Smooth muscle cell (in vitro differentiated cells): ENCODE data around the gene TKT. TPM values are rescaled to one million over a fixed set of nuclear protein-coding genes. Genes with fewer than 3 reads are reported as not detected.

Experiments used
- DNase-seq: peaks from one replicate; lab custom pipeline; 2025; ENCODE audit not compliant: unreplicated experiment; lab: John Stamatoyannopoulos, UW
- H2AFZ ChIP-seq: fragments of 200-600 bp; sonication (generic); 2 replicates; pipeline ENCODE4 v1.6.0; 2016; ENCODE audit warnings: antibody characterized with exemption, low read depth, mild to moderate bottlenecking
- H3F3A ChIP-seq: fragments of 200-600 bp; sonication (generic); 2 replicates; pipeline ENCODE4 v1.6.0; 2017; ENCODE audit warnings: antibody characterized with exemption, low read depth
- H3K27ac ChIP-seq: fragments of 200-600 bp; sonication (generic); 2 replicates; pipeline ENCODE4 v1.5.1; 2016; ENCODE audit warnings: low read depth, mild to moderate bottlenecking
- H3K27me3 ChIP-seq: fragments of 200-600 bp; sonication (generic); 2 replicates; pipeline ENCODE4 v1.6.1; 2016; ENCODE audit warnings: low read depth, mild to moderate bottlenecking
- H3K36me3 ChIP-seq: fragments of 200-600 bp; sonication (generic); 2 replicates; pipeline ENCODE4 v1.5.1; 2016; ENCODE audit warnings: low read depth
- H3K4me1 ChIP-seq: fragments of 200-600 bp; sonication (generic); 2 replicates; pipeline ENCODE4 v1.5.1; 2016; ENCODE audit warnings: low read depth
- H3K4me2 ChIP-seq: fragments of 200-600 bp; sonication (generic); 2 replicates; pipeline ENCODE4 v1.6.0; 2016; ENCODE audit warnings: mild to moderate bottlenecking
- H3K4me3 ChIP-seq: fragments of 200-600 bp; sonication (generic); 2 replicates; pipeline ENCODE4 v1.5.1; 2016; ENCODE audit warnings: mild to moderate bottlenecking
- H3K79me2 ChIP-seq: fragments of 200-600 bp; sonication (generic); 2 replicates; pipeline ENCODE4 v1.6.0; 2016; ENCODE audit warnings: low read depth, mild to moderate bottlenecking
- H3K9ac ChIP-seq: fragments of 200-600 bp; sonication (generic); 2 replicates; pipeline ENCODE4 v1.6.0; 2016; ENCODE audit warnings: low read depth
- H3K9me3 ChIP-seq: fragments of 200-600 bp; sonication (generic); replicated peaks from 2 replicates; pipeline ENCODE4 v1.5.1; 2016; ENCODE audit warnings: low read depth
- H4K20me1 ChIP-seq: fragments of 200-600 bp; sonication (generic); 2 replicates; pipeline ENCODE4 v1.6.0; 2016; ENCODE audit warnings: low read depth
- CTCF ChIP-seq: fragments of 200-600 bp; sonication (generic); IDR thresholded peaks from 2 replicates; pipeline ENCODE4 v1.5.1; 2017; ENCODE audit warnings: borderline replicate concordance, mild to moderate bottlenecking, antibody characterized with exemption; ENCODE audit not compliant: insufficient read depth, poor library complexity, severe bottlenecking
- WGBS: methylation state at CpG from one replicate; pipeline ENCODE4 v1.1.7; 2016; ENCODE audit warnings: low lambda C conversion rate; 5-methylcytosine and 5-hydroxymethylcytosine counted together
- polyA plus RNA-seq: library from polyadenylated mRNA; unstranded; fragments of >200 nt; fragmentation: Nextera tagmentation; extraction: Ambion mirVana; gene quantifications from 2 replicates; pipeline ENCODE4 v1.2.1, GENCODE V29; 2016
- total RNA-seq: library from RNA; depleted of rRNA; stranded (reverse); fragments of >200 nt; gene quantifications from 2 replicates; pipeline ENCODE4 v1.2.3, GENCODE V29; 2014

TKT gene
- total and polyA plus RNA-seq, 2 experiments from 2014 or later: 124 to 138 TPM

- Histone ChIP-seq H3K27ac (no peak overlapping the region), H3F3A (no peaks in the 10 kb centered on the region), H3K9me3 (no peaks in the 10 kb centered on the region), H3K9ac (no peak overlapping the region), H2AFZ (no peak overlapping the region), H3K36me3 (no peaks in the 10 kb centered on the region), H4K20me1 (peaks cover 22% of the 10 kb centered on the region), H3K4me3 (no peak overlapping the region), H3K79me2 (no peaks in the 10 kb centered on the region), H3K27me3 (no peaks in the 10 kb centered on the region), H3K4me2 (no peak overlapping the region), H3K4me1 (no peaks in the 10 kb centered on the region)
- DNase-seq: no peak
- no peak for TF ChIP-seq CTCF
- 95% methylated on average over 11 of the region's 11 CpGs for WGBS
These were observed 75.4 kb downstream of the TKT start for GRCh38 chr3:53180305-53181023.

GRCh38 chr3:53179580-53179979 is 76.2 kb downstream of the TKT start:
- H3K4me1 ChIP-seq: no peaks in the 10 kb centered on the region
- H3K27me3 ChIP-seq: no peaks in the 10 kb centered on the region
- 96% methylated on average over 18 of the region's 20 CpGs for WGBS
- no peak for TF ChIP-seq CTCF
- H3K27ac ChIP-seq: no peak overlapping the region
- no peak overlapping the region for H2AFZ ChIP-seq
- H3K9me3 ChIP-seq: no peaks in the 10 kb centered on the region
- peaks cover 30% of the 10 kb centered on the region for H4K20me1 ChIP-seq
- H3K4me3 ChIP-seq: no peak overlapping the region
- H3K4me2 ChIP-seq: no peak overlapping the region
- DNase-seq: no peak
- H3F3A ChIP-seq: no peaks in the 10 kb centered on the region
- no peaks in the 10 kb centered on the region for H3K36me3 ChIP-seq
- no peaks in the 10 kb centered on the region for H3K79me2 ChIP-seq
- no peak overlapping the region for H3K9ac ChIP-seq

- DNase-seq: no peak
- H3K9me3 ChIP-seq: no peaks in the 10 kb centered on the region
- no peak overlapping the region for H3K9ac ChIP-seq
- H3K4me1 ChIP-seq: no peaks in the 10 kb centered on the region
- H4K20me1 ChIP-seq: peaks cover 44% of the 10 kb centered on the region
- no peaks in the 10 kb centered on the region for H3K36me3 ChIP-seq
- H3K79me2 ChIP-seq: no peaks in the 10 kb centered on the region
- 92% methylated on average over 15 of the region's 15 CpGs for WGBS
- no peak overlapping the region for H3K27ac ChIP-seq
- no peak overlapping the region for H2AFZ ChIP-seq
- no peak overlapping the region for H3K4me2 ChIP-seq
- no peak overlapping the region for H3K4me3 ChIP-seq
- H3F3A ChIP-seq: no peaks in the 10 kb centered on the region
- no peaks in the 10 kb centered on the region for H3K27me3 ChIP-seq
- no peak for TF ChIP-seq CTCF
These were observed 77.6 kb downstream of the TKT start for GRCh38 chr3:53178246-53178645.
